Activated T-cell treated with anti-CD3 and anti-CD28 coated beads, Interleukin-2, amount 50 U/mL, for 48 hours (primary cell): ENCODE results near the gene IL1RAPL1.

ENCODE experiments used
- DNase-seq, 2 experiments: peaks; one replicate each; pipeline ENCODE4 v3.0.0-alpha.2; 2020

The IL1RAPL1 gene

GRCh38 chrX:29553542-29553941 lies 966.3 kb downstream of the IL1RAPL1 start:
- no peak for DNase-seq

- no peak for DNase-seq
Measured at GRCh38 chrX:29555465-29556091, 968.3 kb downstream of the IL1RAPL1 start.

- no peak for DNase-seq
Measured at GRCh38 chrX:29560065-29560464, 972.8 kb downstream of the IL1RAPL1 start.

GRCh38 chrX:29561417-29561816 lies 974.2 kb downstream of the IL1RAPL1 start:
- DNase-seq = no peak

- DNase-seq = no peak
Measured at GRCh38 chrX:29580560-29580959, 993.3 kb downstream of the IL1RAPL1 start.

- DNase-seq = no peak
Measured at GRCh38 chrX:29581223-29581622, 994.0 kb downstream of the IL1RAPL1 start.

GRCh38 chrX:29587107-29587506 lies 999.9 kb downstream of the IL1RAPL1 start:
- no peak for DNase-seq

- DNase-seq = no peak
Measured at GRCh38 chrX:29590921-29591320, 1003.7 kb downstream of the IL1RAPL1 start.

GRCh38 chrX:29604381-29604780 lies 1017.1 kb downstream of the IL1RAPL1 start:
- no peak for DNase-seq

- DNase-seq = no peak
Measured at GRCh38 chrX:29617276-29617675, 1030.0 kb downstream of the IL1RAPL1 start.

GRCh38 chrX:29617725-29618124 lies 1030.5 kb downstream of the IL1RAPL1 start:
- no peak for DNase-seq

- DNase-seq = no peak
Measured at GRCh38 chrX:29627833-29628232, 1040.6 kb downstream of the IL1RAPL1 start.

GRCh38 chrX:29634516-29634915 lies 1047.3 kb downstream of the IL1RAPL1 start:
- no peak for DNase-seq

GRCh38 chrX:29636331-29636730 lies 1049.1 kb downstream of the IL1RAPL1 start:
- DNase-seq = no peak

- DNase-seq = no peak
Measured at GRCh38 chrX:29640106-29640505, 1052.9 kb downstream of the IL1RAPL1 start.

GRCh38 chrX:29641461-29641860 lies 1054.2 kb downstream of the IL1RAPL1 start:
- no peak for DNase-seq

GRCh38 chrX:29643181-29643580 lies 1055.9 kb downstream of the IL1RAPL1 start:
- no peak for DNase-seq

- DNase-seq = no peak
Measured at GRCh38 chrX:29648161-29648560, 1060.9 kb downstream of the IL1RAPL1 start.

- no peak for DNase-seq
Measured at GRCh38 chrX:29652484-29652883, 1065.2 kb downstream of the IL1RAPL1 start.

GRCh38 chrX:29653721-29654120 lies 1066.5 kb downstream of the IL1RAPL1 start:
- DNase-seq = no peak

GRCh38 chrX:29659911-29660310 lies 1072.7 kb downstream of the IL1RAPL1 start:
- no peak for DNase-seq

- no peak for DNase-seq
Measured at GRCh38 chrX:29661290-29661689, 1074.0 kb downstream of the IL1RAPL1 start.

GRCh38 chrX:29662101-29662500 lies 1074.9 kb downstream of the IL1RAPL1 start:
- DNase-seq = no peak

- no peak for DNase-seq
Measured at GRCh38 chrX:29662759-29663503, 1075.7 kb downstream of the IL1RAPL1 start.

- no peak for DNase-seq
Measured at GRCh38 chrX:29665532-29665931, 1078.3 kb downstream of the IL1RAPL1 start.
